UCSD-AML1 (cell line): ENCODE measurements around the gene COL18A1.
"Not testable (repeated sequence)": the region's sequence is repeated elsewhere in the genome, so short reads cannot be mapped to it uniquely, and the experiment has no call there.

Source experiments
- DNase-seq: peaks from one replicate; lab custom pipeline; 2025; ENCODE audit not compliant: unreplicated experiment; lab: John Stamatoyannopoulos, UW

Gene COL18A1

GRCh38 chr21:45516071-45516670, 111.2 kb downstream of the COL18A1 start:
- DNase-seq: no peak

- DNase-seq: no peak
These were observed 111.7 kb downstream of the COL18A1 start for GRCh38 chr21:45516671-45517151.

GRCh38 chr21:45517249-45518065, 112.5 kb downstream of the COL18A1 start:
- DNase-seq: no peak

- DNase-seq: no peak
These were observed 113.8 kb downstream of the COL18A1 start for GRCh38 chr21:45518742-45519141.

GRCh38 chr21:45519182-45519581, 114.2 kb downstream of the COL18A1 start:
- DNase-seq: no peak

- DNase-seq: no peak
These were observed 116.3 kb downstream of the COL18A1 start for GRCh38 chr21:45521241-45521640.

GRCh38 chr21:45522381-45522780, 117.4 kb downstream of the COL18A1 start:
- no peak for DNase-seq

GRCh38 chr21:45522986-45523385, 118.0 kb downstream of the COL18A1 start:
- no peak for DNase-seq

GRCh38 chr21:45523411-45524101, 118.6 kb downstream of the COL18A1 start:
- DNase-seq: no peak

GRCh38 chr21:45524756-45525152, 119.8 kb downstream of the COL18A1 start:
- DNase-seq: no peak

- DNase-seq: no peak
These were observed 120.4 kb downstream of the COL18A1 start for GRCh38 chr21:45525153-45525909.

GRCh38 chr21:45525910-45526306, 120.9 kb downstream of the COL18A1 start:
- no peak for DNase-seq

GRCh38 chr21:45527151-45527999, 122.4 kb downstream of the COL18A1 start:
- DNase-seq: not testable (repeated sequence)

- DNase-seq: no peak
These were observed 123.2 kb downstream of the COL18A1 start for GRCh38 chr21:45528028-45528705.

- DNase-seq: no peak
These were observed 124.2 kb downstream of the COL18A1 start for GRCh38 chr21:45528981-45529784.

- DNase-seq: no peak
These were observed 124.9 kb downstream of the COL18A1 start for GRCh38 chr21:45529785-45530422.

GRCh38 chr21:45530423-45531113, 125.6 kb downstream of the COL18A1 start:
- no peak for DNase-seq

GRCh38 chr21:45531114-45531392, 126.1 kb downstream of the COL18A1 start:
- DNase-seq: not testable (repeated sequence)
